ENCODE data around the gene CCDC14.
"Not testable (repeated sequence)": the region's sequence is repeated elsewhere in the genome, so short reads cannot be mapped to it uniquely, and the experiment has no call there.

The CCDC14 gene, protein sequence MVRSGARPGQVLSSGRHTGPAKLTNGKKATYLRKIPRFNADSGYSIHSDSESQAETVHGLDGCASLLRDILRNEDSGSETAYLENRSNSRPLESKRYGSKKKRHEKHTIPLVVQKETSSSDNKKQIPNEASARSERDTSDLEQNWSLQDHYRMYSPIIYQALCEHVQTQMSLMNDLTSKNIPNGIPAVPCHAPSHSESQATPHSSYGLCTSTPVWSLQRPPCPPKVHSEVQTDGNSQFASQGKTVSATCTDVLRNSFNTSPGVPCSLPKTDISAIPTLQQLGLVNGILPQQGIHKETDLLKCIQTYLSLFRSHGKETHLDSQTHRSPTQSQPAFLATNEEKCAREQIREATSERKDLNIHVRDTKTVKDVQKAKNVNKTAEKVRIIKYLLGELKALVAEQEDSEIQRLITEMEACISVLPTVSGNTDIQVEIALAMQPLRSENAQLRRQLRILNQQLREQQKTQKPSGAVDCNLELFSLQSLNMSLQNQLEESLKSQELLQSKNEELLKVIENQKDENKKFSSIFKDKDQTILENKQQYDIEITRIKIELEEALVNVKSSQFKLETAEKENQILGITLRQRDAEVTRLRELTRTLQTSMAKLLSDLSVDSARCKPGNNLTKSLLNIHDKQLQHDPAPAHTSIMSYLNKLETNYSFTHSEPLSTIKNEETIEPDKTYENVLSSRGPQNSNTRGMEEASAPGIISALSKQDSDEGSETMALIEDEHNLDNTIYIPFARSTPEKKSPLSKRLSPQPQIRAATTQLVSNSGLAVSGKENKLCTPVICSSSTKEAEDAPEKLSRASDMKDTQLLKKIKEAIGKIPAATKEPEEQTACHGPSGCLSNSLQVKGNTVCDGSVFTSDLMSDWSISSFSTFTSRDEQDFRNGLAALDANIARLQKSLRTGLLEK

DNA sequence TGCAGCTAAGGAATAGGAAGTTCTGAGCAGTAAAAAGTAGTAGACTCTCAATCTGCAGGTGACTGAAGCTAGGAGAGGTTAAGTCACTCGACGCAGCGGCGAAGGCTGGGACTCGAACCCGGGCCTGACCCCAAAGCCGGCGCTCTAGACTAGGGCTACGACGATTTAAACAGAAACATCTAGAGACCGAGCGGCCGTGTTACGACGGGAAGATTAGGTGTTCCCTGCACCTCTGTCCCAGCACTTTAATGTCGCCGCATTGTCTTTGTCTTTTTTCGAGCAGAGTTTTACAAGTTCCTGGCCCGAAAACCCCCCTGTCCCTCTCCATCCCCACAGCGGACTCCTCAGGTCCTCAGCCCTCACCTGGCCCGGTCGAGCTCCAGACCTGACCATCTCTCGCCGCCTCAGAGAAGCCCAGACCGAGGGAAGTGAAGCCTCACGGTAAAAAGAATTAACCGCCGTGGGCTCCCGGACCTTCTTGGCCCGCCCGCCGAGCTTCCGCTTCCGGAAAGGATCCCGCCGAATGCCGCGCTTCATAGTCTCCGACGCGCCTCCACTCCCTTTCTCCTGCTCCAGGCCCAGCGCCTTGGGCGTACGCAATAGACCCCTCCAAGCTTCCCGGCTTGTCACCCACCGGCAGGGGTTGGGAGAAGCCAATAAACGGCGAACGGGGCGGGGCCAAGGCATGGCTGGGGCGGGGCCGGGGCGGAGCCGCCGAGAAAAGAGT lies at the start of gene CCDC14:
CCDC14 (minus strand) TSS at position 449 of the 727 bp plus-strand sequence; CDS start at position 393, 56 bp downstream.
- DNase-seq = peak; percentile 96

- not testable (repeated sequence) for DNase-seq
Measured at GRCh38 chr3:124008321-124008720, 47.3 kb upstream of the CCDC14 start.

DNA sequence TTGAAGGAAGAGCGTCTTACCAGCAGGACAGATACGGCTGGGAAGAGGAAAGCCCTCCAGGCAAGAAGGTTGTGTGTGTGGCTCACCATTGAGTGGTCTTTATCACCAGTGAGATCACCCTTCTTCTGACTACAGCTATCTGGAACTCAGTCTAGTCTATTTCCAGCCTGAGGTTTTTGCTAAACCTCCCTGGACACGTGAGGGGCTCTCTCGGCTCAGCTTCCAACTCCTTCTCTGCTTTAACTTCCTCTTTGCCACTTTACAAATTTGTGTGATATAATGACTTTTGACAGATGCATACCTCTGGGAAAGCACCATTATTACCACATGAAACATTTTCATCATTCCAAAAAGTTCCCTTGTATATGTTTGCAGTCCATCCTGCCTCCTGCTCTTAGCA lies 46.2 kb upstream of the CCDC14 start:
- DNase-seq = no peak

DNA sequence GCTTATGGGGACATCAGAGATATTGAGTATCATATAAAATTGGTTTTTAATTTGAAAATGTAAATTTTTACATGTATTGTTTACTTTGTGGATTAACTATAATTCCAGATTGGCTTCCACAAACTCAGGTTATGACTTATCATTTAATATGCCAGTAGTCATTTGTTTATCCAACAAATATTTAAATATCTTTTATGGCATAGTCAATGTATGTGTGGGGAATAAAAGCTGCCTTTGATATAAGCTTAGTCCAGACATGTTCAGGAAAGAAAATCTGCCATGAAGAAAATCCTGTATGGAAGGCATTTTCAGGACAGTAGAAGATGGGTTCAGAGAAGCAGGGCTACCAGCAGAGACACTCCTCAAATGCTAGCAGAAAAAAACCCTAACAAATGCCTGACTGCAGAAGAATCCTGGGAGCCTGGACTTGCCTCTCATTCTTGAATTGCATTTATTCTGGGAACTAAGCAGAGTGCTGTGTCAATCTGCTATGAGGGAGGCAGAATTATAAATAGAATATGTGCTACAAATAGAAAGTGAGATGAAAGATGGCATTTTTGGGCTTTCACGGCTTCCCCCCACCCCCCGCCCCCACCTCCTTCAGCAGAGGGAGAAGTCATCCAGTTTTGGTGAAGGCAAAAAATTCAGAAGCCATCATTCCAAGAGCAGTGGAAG lies 41.5 kb upstream of the CCDC14 start:
- DNase-seq = not testable (repeated sequence)

DNA sequence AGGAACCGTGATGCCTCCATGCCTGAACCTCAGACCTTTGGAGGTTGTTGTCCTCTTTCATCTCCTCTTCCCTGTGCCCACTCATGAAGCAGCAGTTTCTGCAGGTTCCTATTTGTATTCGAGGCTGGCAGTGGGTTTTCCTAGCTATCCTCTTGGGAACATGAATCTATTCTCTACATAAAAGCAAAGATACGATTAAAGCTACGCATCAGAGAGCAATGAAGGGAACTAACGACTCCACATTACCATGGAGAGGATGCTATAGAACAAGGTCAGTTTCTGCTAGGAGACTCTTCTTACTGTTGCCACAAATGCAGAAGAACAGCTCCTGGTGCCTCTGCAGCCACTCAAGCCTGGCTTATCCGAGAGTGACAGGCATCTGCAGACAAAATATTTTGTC lies 40.3 kb upstream of the CCDC14 start:
- not testable (repeated sequence) for DNase-seq

DNA sequence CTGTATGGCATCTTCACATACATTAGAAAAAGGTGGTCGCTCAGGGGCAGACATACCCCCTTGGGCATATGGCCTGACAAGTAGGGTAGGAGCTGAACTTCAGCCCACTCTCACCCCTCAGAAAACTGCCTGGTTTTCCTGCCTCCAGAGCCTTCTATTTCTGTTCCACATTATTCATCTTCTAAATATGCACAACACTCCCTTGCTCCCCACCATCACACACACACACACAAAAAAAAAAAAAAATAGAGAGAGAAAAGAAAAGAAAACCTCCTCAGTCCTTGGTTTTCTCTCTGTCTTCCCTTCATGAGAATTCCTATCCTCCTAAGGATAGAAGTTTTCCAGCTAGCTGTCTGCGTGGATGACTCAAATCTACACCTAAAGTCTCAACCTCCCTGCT lies 36.5 kb upstream of the CCDC14 start:
- DNase-seq = no peak

DNA sequence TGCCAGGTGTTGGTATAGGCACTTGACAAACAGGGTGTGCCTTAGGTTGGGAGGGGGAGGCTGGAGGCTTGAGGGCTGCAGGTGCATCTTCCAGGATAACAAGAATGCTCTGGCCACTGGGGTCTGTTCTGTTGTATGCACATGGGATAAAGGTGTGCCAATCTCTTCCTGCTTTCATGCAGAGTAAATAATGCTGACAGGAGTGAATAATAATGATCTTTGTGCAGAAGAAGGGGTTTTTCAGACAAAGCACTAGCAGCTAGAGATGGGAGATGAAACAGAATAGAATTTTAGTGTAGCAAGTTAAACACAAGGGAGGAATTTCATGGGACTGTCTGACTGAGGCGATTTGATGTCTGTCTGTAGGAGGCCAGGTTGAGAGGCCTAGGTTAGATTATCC lies 32.8 kb upstream of the CCDC14 start:
- DNase-seq = peak; percentile 51

DNA sequence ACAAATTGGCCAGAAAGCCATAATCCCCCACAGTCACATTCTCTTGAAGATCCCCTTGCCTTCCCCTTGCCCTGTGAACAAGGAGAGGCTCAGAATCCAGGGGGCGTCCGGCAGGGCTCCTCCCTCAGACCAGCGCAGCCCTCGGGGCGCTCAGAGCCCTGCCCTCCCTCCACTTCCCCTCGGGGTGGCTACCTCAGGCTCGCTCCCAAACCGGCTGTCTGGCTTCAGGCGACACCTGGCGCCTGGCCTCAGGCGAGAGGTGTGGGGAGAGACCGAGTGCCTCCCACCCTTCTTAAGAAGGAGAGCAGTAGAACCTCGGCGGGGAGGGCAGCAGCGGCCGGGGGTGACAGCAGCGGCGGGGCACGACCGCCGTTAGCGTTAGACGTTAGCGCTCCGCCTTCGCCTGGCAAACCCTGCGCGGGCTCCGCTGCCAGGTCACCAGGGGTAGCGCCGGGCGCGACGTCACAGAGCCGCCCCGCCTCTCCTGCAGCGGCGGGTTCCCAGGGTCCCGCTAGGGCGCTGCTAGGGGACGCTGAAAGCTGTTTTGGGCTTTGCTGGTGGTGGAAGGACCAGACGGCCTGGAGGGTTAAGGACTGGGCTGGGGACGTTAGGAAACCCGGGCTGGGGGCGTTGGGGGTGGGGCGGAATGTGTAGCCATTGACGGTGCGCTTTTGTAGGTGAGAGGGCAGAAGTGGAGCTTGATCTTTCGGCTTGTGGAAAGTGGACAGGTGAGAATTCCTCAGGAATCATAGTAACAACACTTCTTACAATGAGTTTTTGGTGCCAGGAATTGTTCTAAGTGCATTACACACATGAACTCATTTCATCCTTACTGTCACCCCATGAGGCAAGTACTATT lies 30.9 kb upstream of the CCDC14 start, which contains the start of gene ROPN1:
ROPN1 (minus strand) TSS at position 395 of the 859 bp plus-strand sequence. CDS start 11,643 bp downstream, outside the sequence.
- DNase-seq = not testable (repeated sequence)

DNA sequence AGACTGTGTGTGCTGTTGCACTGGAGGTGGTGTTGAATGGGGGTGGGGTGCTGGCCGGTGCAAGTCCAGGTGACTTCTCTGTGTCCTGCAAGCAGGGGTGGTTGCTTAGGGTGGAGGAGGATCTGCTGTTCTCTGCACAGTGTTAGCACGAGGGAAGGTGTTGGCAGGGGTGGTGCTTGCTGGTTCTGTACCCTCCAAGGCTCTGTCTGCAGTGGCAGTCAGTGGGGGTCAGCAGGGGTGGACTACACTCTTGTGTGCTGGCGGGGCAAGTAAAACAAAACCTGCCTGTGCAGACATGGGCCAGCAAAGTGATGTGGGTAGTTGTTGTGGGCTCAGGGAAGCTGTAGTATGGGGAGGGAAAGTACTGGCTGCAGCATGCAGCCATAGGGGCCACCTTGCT lies 25.4 kb upstream of the CCDC14 start:
- DNase-seq = no peak

- no peak for DNase-seq
Measured at GRCh38 chr3:123984957-123985356, 23.9 kb upstream of the CCDC14 start.

- no peak for DNase-seq
Measured at GRCh38 chr3:123984350-123984749, 23.3 kb upstream of the CCDC14 start.

GRCh38 chr3:123981317-123981716 lies 20.3 kb upstream of the CCDC14 start:
- not testable (repeated sequence) for DNase-seq

DNA sequence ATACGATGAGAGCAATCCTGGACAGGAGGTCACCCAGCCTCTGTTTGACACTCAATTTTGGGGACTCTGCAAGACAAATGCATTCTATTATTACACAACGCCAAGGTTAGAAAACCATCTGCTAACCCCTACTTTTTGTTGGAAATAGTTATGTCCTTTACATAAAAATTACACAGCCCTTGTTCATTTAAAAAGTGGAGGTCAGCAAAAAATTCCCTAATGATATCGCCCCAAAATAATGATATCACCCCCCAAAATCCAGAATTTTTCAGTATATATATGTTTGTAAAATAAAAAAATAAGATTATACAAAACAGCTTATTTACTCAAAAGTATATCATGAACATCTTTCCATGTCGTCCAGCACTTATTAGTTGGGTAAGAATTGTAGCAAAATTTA lies 19.5 kb upstream of the CCDC14 start:
- no peak for DNase-seq

GRCh38 chr3:123979525-123980501 lies 18.8 kb upstream of the CCDC14 start:
- not testable (repeated sequence) for DNase-seq

- DNase-seq = not testable (repeated sequence)
Measured at GRCh38 chr3:123976904-123977303, 15.9 kb upstream of the CCDC14 start.

DNA sequence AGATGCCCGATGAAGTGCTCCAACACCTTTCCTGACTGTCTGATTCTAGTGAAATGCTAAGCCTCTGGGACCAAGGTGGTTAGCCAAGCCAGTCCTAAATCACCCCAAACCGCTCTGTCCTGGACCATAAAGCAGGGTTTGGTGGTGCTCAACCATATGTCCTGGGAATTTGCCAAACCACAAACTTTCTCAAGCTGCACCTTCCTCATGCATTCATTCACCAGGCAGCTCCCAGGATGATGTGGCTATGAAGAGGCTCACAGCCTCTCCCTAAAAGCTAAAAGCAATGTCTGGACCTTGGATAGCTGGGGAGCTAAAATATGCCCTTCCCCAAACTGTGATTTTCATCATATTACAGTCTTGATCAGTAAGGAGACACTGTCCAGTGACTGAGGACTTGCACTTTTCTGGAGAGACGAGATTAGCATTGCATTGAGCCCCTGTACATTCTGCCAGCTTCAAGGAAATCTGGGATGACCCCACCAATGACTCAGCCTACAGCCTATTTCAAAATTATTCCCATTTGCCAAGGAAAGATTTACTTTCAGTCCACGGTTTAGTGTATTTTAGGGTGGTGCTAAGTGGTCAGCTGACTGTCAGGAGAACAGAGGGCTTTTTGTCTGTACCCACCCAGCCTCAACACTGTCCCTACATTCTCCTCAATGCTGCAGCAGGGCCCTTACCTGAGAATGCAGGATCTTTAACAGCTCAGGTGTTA lies 15.3 kb upstream of the CCDC14 start:
- not testable (repeated sequence) for DNase-seq

DNA sequence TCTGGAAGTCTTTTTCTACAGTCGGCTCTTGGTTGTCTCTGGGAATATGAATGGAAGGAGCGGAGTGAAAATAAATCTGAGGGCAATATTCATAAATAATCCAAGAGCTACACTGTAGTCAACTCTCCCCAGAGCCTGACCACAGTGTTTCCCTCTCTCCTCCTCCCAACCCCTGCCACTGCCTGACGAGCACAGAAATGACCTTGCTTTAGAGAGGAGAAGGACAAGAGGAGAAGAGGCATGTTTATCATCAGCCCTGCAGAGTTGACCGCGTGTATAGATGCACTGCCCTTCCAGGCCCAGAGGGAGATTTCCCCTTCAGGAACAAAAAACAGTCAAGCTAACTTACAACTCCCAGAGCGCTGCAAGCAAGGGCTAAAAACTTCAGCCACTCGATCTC lies 14.0 kb upstream of the CCDC14 start:
- DNase-seq = not testable (repeated sequence)

DNA sequence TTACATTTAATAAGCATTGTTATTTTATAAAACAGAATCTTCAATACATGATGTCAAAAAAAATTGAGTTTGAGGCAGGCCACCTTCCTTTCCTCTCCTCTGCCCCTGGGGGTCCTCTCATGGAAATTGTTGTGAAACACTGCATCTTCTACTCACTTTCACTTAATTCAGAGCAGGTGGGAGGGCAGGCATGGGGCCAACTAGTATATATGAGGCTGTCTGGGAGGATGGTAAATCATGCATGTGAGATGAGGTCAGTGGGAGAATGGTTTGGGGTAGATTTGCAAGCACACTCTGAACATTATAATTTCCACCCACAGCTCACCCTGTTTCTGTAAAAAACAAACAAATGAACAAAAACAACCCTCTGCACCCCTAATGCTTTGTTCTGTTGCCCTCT lies 10.4 kb upstream of the CCDC14 start:
- no peak for DNase-seq

GRCh38 chr3:123967260-123967659 lies 6.2 kb upstream of the CCDC14 start:
- not testable (repeated sequence) for DNase-seq

Measured in NCI-H2029 (cell line).